GM23248 (cell line): ENCODE results near the gene RIC3.

Experiments used
- EZH2 ChIP-seq: fragments of 200-600 bp; sonication (generic); IDR thresholded peaks from 2 replicates; pipeline ENCODE4 v1.6.1; 2018; ENCODE audit warnings: antibody characterized with exemption, mild to moderate bottlenecking; ENCODE audit not compliant: insufficient read depth, poor library complexity, severe bottlenecking
- EZH2phosphoT487 ChIP-seq: fragments of 200-600 bp; sonication (generic); IDR thresholded peaks from 2 replicates; pipeline ENCODE4 v1.6.1; 2018; ENCODE audit warnings: antibody characterized with exemption, moderate library complexity, mild to moderate bottlenecking, low read depth; ENCODE audit not compliant: insufficient read depth

DNA sequence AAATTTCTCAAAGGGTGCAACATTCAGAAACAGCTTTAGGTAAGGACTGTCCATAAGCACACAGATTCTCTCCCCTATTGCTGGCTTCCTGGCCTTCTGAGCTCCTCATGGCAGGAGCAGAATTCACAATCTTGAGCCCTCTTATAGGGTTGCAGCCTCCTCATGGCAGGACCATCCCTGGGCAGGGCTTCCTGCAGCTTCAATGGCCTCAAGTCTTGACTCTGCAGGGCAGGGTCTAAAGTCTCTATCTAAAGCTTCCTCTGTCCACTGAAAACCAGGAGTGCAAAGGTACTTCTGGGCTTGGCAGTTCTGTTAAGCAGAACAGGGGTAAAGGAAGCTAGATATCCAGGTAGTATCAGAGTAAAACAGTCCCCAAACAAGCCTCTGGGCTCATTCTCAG lies 59.1 kb downstream of the RIC3 start:
- TF ChIP-seq EZH2phosphoT487 (no peak), EZH2 (no peak)
